Fibroblast of the aortic adventitia (primary cell): ENCODE measurements around the gene CAGE1. TPM values are rescaled to one million over a fixed set of nuclear protein-coding genes. Genes with fewer than 3 reads are reported as not detected.
"Not testable (repeated sequence)": the region's sequence is repeated elsewhere in the genome, so short reads cannot be mapped to it uniquely, and the experiment has no call there.

Experiments used
- DNase-seq: peaks from one replicate; pipeline ENCODE4 v3.0.0-alpha.2; 2010; ENCODE audit warnings: low read depth
- H3K4me3 ChIP-seq: 2 replicates; pipeline ENCODE4 v1.5.1; 2011; ENCODE audit warnings: low read depth, mild to moderate bottlenecking, control low read depth, low read length, moderate library complexity
- CTCF ChIP-seq: IDR thresholded peaks from 2 replicates; pipeline ENCODE4 v1.5.1; 2011; ENCODE audit warnings: mild to moderate bottlenecking, low read length, control low read depth, inconsistent platforms; ENCODE audit not compliant: insufficient read depth
- total RNA-seq: library from RNA; depleted of rRNA; stranded (reverse); fragments of >200 nt; gene quantifications from 2 replicates; pipeline ENCODE4 v1.2.3, GENCODE V29; 2012; ENCODE audit warnings: low replicate concordance

CAGE1 gene
- total RNA-seq, 1 donor = 0.36 TPM

- H3K4me3 ChIP-seq = no peak overlapping the region
- no peak for DNase-seq
Observed at GRCh38 chr6:7341271-7341670, 48.3 kb downstream of the CAGE1 start.

GRCh38 chr6:7339007-7339732, 50.4 kb downstream of the CAGE1 start:
- not testable (repeated sequence) for H3K4me3 ChIP-seq
- peak; percentile 24 for TF ChIP-seq CTCF
- peak; percentile 12 for DNase-seq

More at GRCh38 chr6:7341271-7341670, 48.3 kb downstream of the CAGE1 start:
- TF ChIP-seq CTCF = no peak

GRCh38 chr6:7338031-7338430, 51.5 kb downstream of the CAGE1 start:
- no peak for TF ChIP-seq CTCF
- peak; percentile 62 for DNase-seq

GRCh38 chr6:7335519-7335918, 54.0 kb downstream of the CAGE1 start:
- no peak for TF ChIP-seq CTCF
- no peak for DNase-seq
- H3K4me3 ChIP-seq = no peak overlapping the region

More at GRCh38 chr6:7338031-7338430, 51.5 kb downstream of the CAGE1 start:
- no peak overlapping the region for H3K4me3 ChIP-seq

- H3K4me3 ChIP-seq = no peak overlapping the region
- DNase-seq = no peak
- no peak for TF ChIP-seq CTCF
Observed at GRCh38 chr6:7334685-7335084, 54.9 kb downstream of the CAGE1 start.

GRCh38 chr6:7332090-7332745, 57.3 kb downstream of the CAGE1 start:
- TF ChIP-seq CTCF = no peak
- H3K4me3 ChIP-seq = no peak overlapping the region
- no peak for DNase-seq

- TF ChIP-seq CTCF = no peak
- no peak for DNase-seq
- no peak overlapping the region for H3K4me3 ChIP-seq
Observed at GRCh38 chr6:7331452-7331851, 58.1 kb downstream of the CAGE1 start.
